ENCODE data around the gene OSER1. TPM values are rescaled to one million over a fixed set of nuclear protein-coding genes. Genes with fewer than 3 reads are reported as not detected.

Gene OSER1
- 31.9 and 53.2 TPM in 2 replicates for total RNA-seq

GRCh38 chr20:44210406-44211176 lies at the start of gene OSER1:
Gene OSER1, minus strand, starts transcription at chr20:44210771. Its CDS starts 3,814 bp downstream, at chr20:44206957.
- DNase-seq (ENCODE audit: low read depth) (peak; percentile 90), FAIRE-seq (no peak)
- no peaks in the 10 kb centered on the region for H3K27me3 ChIP-seq (ENCODE audit: control insufficient read depth, insufficient read depth, low read length)
- H3K36me3 ChIP-seq (ENCODE audit: control insufficient read depth, insufficient read depth, low read length): no peaks in the 10 kb centered on the region
- peak within 1 kb of the TSS; percentile 65 for H3K4me3 ChIP-seq (ENCODE audit: low read depth, low read length)
- TF ChIP-seq CTCF (IDR thresholded peaks at IDR 0.05; ENCODE audit: insufficient read depth, low read length, severe bottlenecking): no peak

- no peak overlapping the region for H3K4me3 ChIP-seq (ENCODE audit: low read depth, low read length)
- H3K36me3 ChIP-seq (ENCODE audit: control insufficient read depth, insufficient read depth, low read length): no peaks in the 10 kb centered on the region
- no peaks in the 10 kb centered on the region for H3K27me3 ChIP-seq (ENCODE audit: control insufficient read depth, insufficient read depth, low read length)
- DNase-seq (ENCODE audit: low read depth) (no peak), FAIRE-seq (no peak)
- TF ChIP-seq CTCF (IDR thresholded peaks at IDR 0.05; ENCODE audit: insufficient read depth, low read length, severe bottlenecking): no peak
Observed at GRCh38 chr20:44258226-44258890, 47.8 kb upstream of the OSER1 start.

DNA sequence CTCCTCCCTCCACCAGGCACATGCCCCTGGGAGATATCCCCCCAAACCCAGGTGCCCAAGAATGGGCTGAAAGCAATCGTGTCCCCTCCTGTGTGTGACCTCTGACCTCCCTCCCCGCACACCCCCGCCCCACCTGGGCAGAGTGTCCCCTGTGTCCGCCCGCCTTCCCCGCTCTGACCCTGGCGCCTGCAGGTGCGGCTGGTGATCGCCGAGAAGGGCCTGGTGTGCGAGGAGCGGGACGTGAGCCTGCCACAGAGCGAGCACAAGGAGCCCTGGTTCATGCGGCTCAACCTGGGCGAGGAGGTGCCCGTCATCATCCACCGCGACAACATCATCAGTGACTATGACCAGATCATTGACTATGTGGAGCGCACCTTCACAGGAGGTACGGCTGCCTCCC lies 46.4 kb upstream of the OSER1 start:
- Histone ChIP-seq H3K27me3 (ENCODE audit: control insufficient read depth, insufficient read depth, low read length) (no peaks in the 10 kb centered on the region), H3K4me3 (ENCODE audit: low read depth, low read length) (no peak overlapping the region), H3K36me3 (ENCODE audit: control insufficient read depth, insufficient read depth, low read length) (no peaks in the 10 kb centered on the region)
- FAIRE-seq (no peak), DNase-seq (ENCODE audit: low read depth) (no peak)
- no peak for TF ChIP-seq CTCF (IDR thresholded peaks at IDR 0.05; ENCODE audit: insufficient read depth, low read length, severe bottlenecking)

DNA sequence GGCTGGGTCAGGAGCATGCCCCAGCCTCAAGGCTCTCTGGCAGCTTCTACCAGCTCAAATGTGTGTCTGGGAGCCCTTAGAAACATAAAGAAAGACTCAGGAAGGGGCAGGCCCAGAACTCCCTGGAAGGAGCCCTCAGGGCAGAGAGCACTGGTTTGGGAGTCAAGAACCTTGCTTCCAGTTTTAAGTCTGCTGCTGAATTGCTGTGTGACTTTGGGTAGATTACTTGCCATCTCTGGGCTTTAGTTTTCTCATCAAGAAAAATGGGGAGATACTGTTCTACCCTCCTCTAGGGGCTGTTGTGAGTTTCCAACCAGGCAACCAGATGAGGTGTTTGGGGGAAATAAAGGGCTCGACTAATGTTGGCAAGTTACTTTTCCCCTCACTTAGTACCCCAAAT lies 45.4 kb upstream of the OSER1 start:
- FAIRE-seq (no peak), DNase-seq (ENCODE audit: low read depth) (no peak)
- Histone ChIP-seq H3K4me3 (ENCODE audit: low read depth, low read length) (no peak overlapping the region), H3K27me3 (ENCODE audit: control insufficient read depth, insufficient read depth, low read length) (no peaks in the 10 kb centered on the region), H3K36me3 (ENCODE audit: control insufficient read depth, insufficient read depth, low read length) (no peaks in the 10 kb centered on the region)
- no peak for TF ChIP-seq CTCF (IDR thresholded peaks at IDR 0.05; ENCODE audit: insufficient read depth, low read length, severe bottlenecking)

DNA sequence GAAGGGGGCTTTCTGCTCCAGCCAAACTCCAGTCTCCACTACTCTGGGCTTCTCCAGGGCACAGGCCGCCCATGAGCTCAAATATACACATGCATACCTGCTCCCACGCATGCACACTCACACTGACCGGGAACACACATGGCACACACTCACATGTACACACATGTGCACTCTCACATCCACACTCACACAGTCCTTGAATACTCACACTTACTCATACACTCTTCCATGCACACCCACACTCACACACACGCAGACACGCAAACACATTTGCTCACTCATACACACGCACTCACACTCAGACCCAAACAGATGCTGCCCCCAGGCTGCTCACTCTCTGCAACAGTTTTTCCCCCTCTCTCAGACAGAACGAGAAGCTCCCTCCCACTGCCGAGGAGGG lies 43.5 kb upstream of the OSER1 start:
- Histone ChIP-seq H3K36me3 (ENCODE audit: control insufficient read depth, insufficient read depth, low read length) (no peaks in the 10 kb centered on the region), H3K4me3 (ENCODE audit: low read depth, low read length) (no peak overlapping the region), H3K27me3 (ENCODE audit: control insufficient read depth, insufficient read depth, low read length) (no peaks in the 10 kb centered on the region)
- no peak for TF ChIP-seq CTCF (IDR thresholded peaks at IDR 0.05; ENCODE audit: insufficient read depth, low read length, severe bottlenecking)
- DNase-seq (ENCODE audit: low read depth) (no peak), FAIRE-seq (peak; percentile 23)

Measured in bronchial epithelial cell (primary cell).